IMR-90 (cell line): Measurements from ENCODE around the gene ADARB2. TPM values are rescaled to one million over a fixed set of nuclear protein-coding genes. Genes with fewer than 3 reads are reported as not detected.

Experiments
- ATAC-seq: fragments of 200-7000 bp; cut with Tn5 transposase; 2 replicates; pipeline ENCODE4 v1.9.1; 2020; ENCODE audit warnings: low read depth, mild to moderate bottlenecking, moderate library complexity
- BruUV-seq: library from RNA; stranded (reverse); fragments of 400-500 nt; replicated peaks from 2 replicates; lab custom pipeline; 2021; lab: Mats Ljungman, UMichigan
- CTCF ChIA-PET: fragments of 300-600 bp; formaldehyde crosslinking; extraction: SDS; loops from one replicate; lab custom pipeline; 2021; ENCODE audit warnings: antibody characterized with exemption; lab: Yijun Ruan, JAX
- POLR2A ChIA-PET: fragments of 300-600 bp; sonication (Branson Sonifier 250); formaldehyde crosslinking; loops from one replicate; lab custom pipeline; 2022; ENCODE audit warnings: antibody characterized with exemption; ENCODE audit not compliant: unreplicated experiment; lab: Charles Lee
- DNase-seq: peaks from one replicate; pipeline ENCODE4 v3.0.0; 2013
- H2AFZ ChIP-seq: replicated peaks from 2 replicates; pipeline ENCODE3; 2013; ENCODE audit warnings: low read length, mild to moderate bottlenecking; ENCODE audit not compliant: poor library complexity
- H2AK5ac ChIP-seq: 2 replicates; pipeline ENCODE4 v1.6.1; 2013; ENCODE audit warnings: low read depth, low read length, inconsistent platforms
- H2AK9ac ChIP-seq: replicated peaks from 2 replicates; pipeline ENCODE3; 2013; ENCODE audit warnings: mild to moderate bottlenecking, low read depth, low read length, moderate library complexity; ENCODE audit not compliant: poor library complexity
- H2BK120ac ChIP-seq: 2 replicates; pipeline ENCODE4 v1.6.1; 2013; ENCODE audit warnings: low read depth, low read length, inconsistent platforms
- H2BK15ac ChIP-seq: 3 replicates; pipeline ENCODE4 v1.6.1; 2013; ENCODE audit warnings: low read depth, low read length, inconsistent platforms
- H2BK20ac ChIP-seq: 2 replicates; pipeline ENCODE4 v1.6.1; 2013; ENCODE audit warnings: low read depth, mild to moderate bottlenecking, inconsistent platforms, low read length, moderate library complexity
- H2BK5ac ChIP-seq: 2 replicates; pipeline ENCODE4 v1.6.1; 2013; ENCODE audit warnings: mild to moderate bottlenecking, low read depth, low read length, inconsistent platforms; ENCODE audit not compliant: poor library complexity, severe bottlenecking
- H3K14ac ChIP-seq: replicated peaks from 2 replicates; pipeline ENCODE4 v1.6.1; 2013; ENCODE audit warnings: low read depth, low read length, inconsistent platforms
- H3K18ac ChIP-seq: 2 replicates; pipeline ENCODE4 v1.6.1; 2013; ENCODE audit warnings: low read depth, low read length, control low read depth
- H3K23ac ChIP-seq: 2 replicates; pipeline ENCODE4 v1.6.1; 2013; ENCODE audit warnings: low read depth, low read length, inconsistent platforms
- H3K27ac ChIP-seq: 2 replicates; pipeline ENCODE4 v1.5.1; 2013; ENCODE audit warnings: mild to moderate bottlenecking, control low read depth, low read length; ENCODE audit not compliant: insufficient read depth
- H3K27me3 ChIP-seq: 2 replicates; pipeline ENCODE4 v1.6.1; 2013; ENCODE audit warnings: low read length; ENCODE audit not compliant: control insufficient read depth, insufficient read depth
- H3K36me3 ChIP-seq: 2 replicates; pipeline ENCODE4 v1.6.1; 2013; ENCODE audit warnings: low read length, mixed read lengths; ENCODE audit not compliant: control insufficient read depth, insufficient read depth
- H3K4ac ChIP-seq: 2 replicates; pipeline ENCODE4 v1.6.1; 2013; ENCODE audit warnings: low read depth, low read length, inconsistent platforms
- H3K4me1 ChIP-seq: 2 replicates; pipeline ENCODE4 v1.6.1; 2013; ENCODE audit warnings: low read length, mixed read lengths; ENCODE audit not compliant: control insufficient read depth, insufficient read depth
- H3K4me2 ChIP-seq: 2 replicates; pipeline ENCODE4 v1.6.1; 2013; ENCODE audit warnings: low read depth, mild to moderate bottlenecking, control low read depth, low read length, moderate library complexity
- H3K4me3 ChIP-seq: 2 replicates; pipeline ENCODE4 v1.5.1; 2013; ENCODE audit warnings: low read depth, mild to moderate bottlenecking, control low read depth, low read length, moderate library complexity; ENCODE audit not compliant: insufficient read depth
- H3K56ac ChIP-seq: 2 replicates; pipeline ENCODE4 v1.6.1; 2013; ENCODE audit warnings: low read length, inconsistent platforms; ENCODE audit not compliant: insufficient read depth; ENCODE audit errors: extremely low read depth
- H3K79me1 ChIP-seq, 2 experiments: 2 replicates each; pipeline ENCODE4 v1.6.1; 2013; ENCODE audit warnings: low read length in 2 of 2, inconsistent platforms in 1 of 2, low read depth in 1 of 2
- H3K9ac ChIP-seq: 2 replicates; pipeline ENCODE4 v1.6.1; 2013; ENCODE audit warnings: low read depth, low read length, control low read depth
- H3K9me1 ChIP-seq: 2 replicates; pipeline ENCODE4 v1.6.1; 2013; ENCODE audit warnings: low read length, inconsistent platforms; ENCODE audit not compliant: insufficient read depth
- H3K9me3 ChIP-seq: 2 replicates; pipeline ENCODE4 v1.6.1; 2013; ENCODE audit warnings: low read length; ENCODE audit not compliant: control insufficient read depth, insufficient read depth
- H4K20me1 ChIP-seq: 2 replicates; pipeline ENCODE4 v1.6.1; 2013; ENCODE audit warnings: low read length, inconsistent platforms; ENCODE audit not compliant: insufficient read depth
- H4K5ac ChIP-seq: 2 replicates; pipeline ENCODE4 v1.6.1; 2013; ENCODE audit warnings: mild to moderate bottlenecking, low read depth, low read length, control low read depth
- H4K8ac ChIP-seq, 2 experiments: 2 replicates each; pipeline ENCODE4 v1.6.1; 2013; ENCODE audit warnings: low read depth in 2 of 2, low read length in 2 of 2, control low read depth in 1 of 2, inconsistent platforms in 1 of 2
- H4K91ac ChIP-seq: 2 replicates; pipeline ENCODE4 v1.6.1; 2013; ENCODE audit warnings: low read depth, low read length, inconsistent platforms; ENCODE audit not compliant: insufficient read depth
- MAFK ChIP-seq: IDR thresholded peaks from 2 replicates; pipeline ENCODE4 v1.6.1; 2012; ENCODE audit warnings: low read depth, low read length, improper control_type of control experiment
- MAZ ChIP-seq: IDR thresholded peaks from 2 replicates; pipeline ENCODE4 v1.6.1; 2012; ENCODE audit warnings: low read depth, mild to moderate bottlenecking, low read length, improper control_type of control experiment, moderate library complexity, borderline replicate concordance
- MXI1 ChIP-seq: IDR thresholded peaks from 2 replicates; pipeline ENCODE4 v1.6.1; 2012; ENCODE audit warnings: low read depth, mild to moderate bottlenecking, low read length, moderate library complexity, borderline replicate concordance
- POLR2A ChIP-seq: IDR thresholded peaks from 2 replicates; pipeline ENCODE4 v1.6.1; 2012; ENCODE audit warnings: mild to moderate bottlenecking, low read depth, low read length
- RCOR1 ChIP-seq: IDR thresholded peaks from 2 replicates; pipeline ENCODE4 v1.6.1; 2012; ENCODE audit warnings: mild to moderate bottlenecking, low read length, improper control_type of control experiment; ENCODE audit not compliant: insufficient replicate concordance
- RFX5 ChIP-seq: IDR thresholded peaks from 2 replicates; pipeline ENCODE4 v1.8.0; 2012; ENCODE audit warnings: low read depth, mild to moderate bottlenecking, low read length, moderate library complexity
- WGBS, 2 experiments: methylation state at CpG; one replicate each; pipeline versions ENCODE4 v1.1.5 to v1.1.7; 2013; ENCODE audit warnings: missing lambda C conversion rate in 2 of 2; ENCODE audit not compliant: insufficient read length in 1 of 2; ENCODE audit errors: extremely low coverage in 2 of 2; 5-methylcytosine and 5-hydroxymethylcytosine counted together
- dilution Hi-C: fragments of 300-500 bp; cut with HindIII; formaldehyde crosslinking; loops from one replicate; pipeline ENCODE4 v1.14.3; 2018; ENCODE audit warnings: low sequenced_read_pairs; ENCODE audit not compliant: unreplicated experiment
- in situ Hi-C: fragments of 300-500 bp; cut with MboI; formaldehyde crosslinking; loops from 3 replicates; pipeline ENCODE4 v1.14.3; 2019; ENCODE audit warnings: low sequenced_read_pairs, inconsistent platforms, mixed read lengths
- intact Hi-C: fragments of 100-400 bp; cut with micrococcal nuclease; formaldehyde crosslinking; loops from 2 replicates; pipeline ENCODE4 v1.10.0; 2022
- polyA plus RNA-seq, 3 experiments: library from polyadenylated mRNA; depleted of rRNA; stranded (reverse); fragments of >200 nt; gene quantifications; 2 replicates each; pipeline ENCODE4 v1.2.3, GENCODE V29; 2012; ENCODE audit warnings: low replicate concordance in 1 of 3
- total RNA-seq: library from RNA; depleted of rRNA; stranded (reverse); fragments of >200 nt; gene quantifications from 2 replicates; pipeline ENCODE4 v1.2.3, GENCODE V29; 2012
- TF ChIP-seq, protein P1 (sequence below): conservative IDR thresholded peaks from 2 replicates; pipeline ENCODE4 v1.5.1; 2012; ENCODE audit warnings: mild to moderate bottlenecking, low read depth, low read length, improper control_type of control experiment
- TF ChIP-seq, protein P2 (sequence below): fragments of 150-350 bp; IDR thresholded peaks from 2 replicates; pipeline ENCODE4 v1.6.1; 2016; ENCODE audit warnings: low read depth, mild to moderate bottlenecking, low read length, moderate library complexity, borderline replicate concordance
- TF ChIP-seq, protein P3 (sequence below): fragments of 150-350 bp; IDR thresholded peaks from 2 replicates; pipeline ENCODE4 v1.6.1; 2017; ENCODE audit warnings: mild to moderate bottlenecking, antibody characterized with exemption, low read length, low read depth

ADARB2 gene
- total and polyA plus RNA-seq, 2 of the 4 experiments (the other 2 are of a cell fraction): not detected

DNA sequence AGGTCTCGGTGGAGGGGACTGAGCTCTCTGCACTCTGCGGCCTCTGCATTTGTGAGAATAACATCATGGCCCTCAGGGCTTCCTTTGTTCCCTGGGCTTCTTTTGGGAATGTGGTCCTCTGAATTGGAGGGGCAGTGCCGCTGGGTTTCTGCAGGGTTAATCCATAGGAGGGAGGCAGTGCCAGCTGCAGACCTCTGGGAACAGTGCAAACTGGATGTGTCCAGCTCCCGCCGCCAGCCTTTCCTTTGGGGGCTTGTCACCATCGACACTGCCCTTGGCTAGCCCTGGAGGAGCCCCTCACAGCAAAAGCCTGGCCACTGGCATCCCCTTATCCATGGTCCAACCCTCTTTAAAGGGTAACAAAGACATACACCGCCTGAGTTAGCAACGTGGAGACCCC lies 507.2 kb downstream of the ADARB2 start:
- dilution Hi-C loops: no loop called here
- Histone ChIP-seq H3K27ac (no peak overlapping the region), H3K4me2 (no peak overlapping the region), H2BK15ac (no peak overlapping the region), H3K14ac (no peak overlapping the region), H3K9me3 (peaks cover 25% of the 10 kb centered on the region), H2AK9ac (no peak overlapping the region), H3K56ac (no peak overlapping the region), H4K91ac (no peak overlapping the region), H3K4ac (no peak overlapping the region), H2AK5ac (no peak overlapping the region), H3K18ac (no peak overlapping the region), H3K27me3 (no peaks in the 10 kb centered on the region), H4K5ac (no peak overlapping the region), H2BK20ac (no peak overlapping the region), H3K4me3 (no peak overlapping the region), H3K36me3 (no peaks in the 10 kb centered on the region), H3K9me1 (no peaks in the 10 kb centered on the region), H4K20me1 (no peaks in the 10 kb centered on the region), H3K9ac (no peak overlapping the region), H3K79me1 (no peaks in the 10 kb centered on the region), H3K4me1 (no peaks in the 10 kb centered on the region), H2BK120ac (no peak overlapping the region), H2AFZ (no peak overlapping the region), H2BK5ac (no peak overlapping the region), H4K8ac (no peak overlapping the region), H3K23ac (no peak overlapping the region)
- POLR2A ChIA-PET: no interaction called here
- 51% methylated on average over 5 of the region's 8 CpGs; no CpG with 5 or more reads in 1 of the 2 experiments for WGBS, 2 experiments
- TF ChIP-seq, protein P1, sequence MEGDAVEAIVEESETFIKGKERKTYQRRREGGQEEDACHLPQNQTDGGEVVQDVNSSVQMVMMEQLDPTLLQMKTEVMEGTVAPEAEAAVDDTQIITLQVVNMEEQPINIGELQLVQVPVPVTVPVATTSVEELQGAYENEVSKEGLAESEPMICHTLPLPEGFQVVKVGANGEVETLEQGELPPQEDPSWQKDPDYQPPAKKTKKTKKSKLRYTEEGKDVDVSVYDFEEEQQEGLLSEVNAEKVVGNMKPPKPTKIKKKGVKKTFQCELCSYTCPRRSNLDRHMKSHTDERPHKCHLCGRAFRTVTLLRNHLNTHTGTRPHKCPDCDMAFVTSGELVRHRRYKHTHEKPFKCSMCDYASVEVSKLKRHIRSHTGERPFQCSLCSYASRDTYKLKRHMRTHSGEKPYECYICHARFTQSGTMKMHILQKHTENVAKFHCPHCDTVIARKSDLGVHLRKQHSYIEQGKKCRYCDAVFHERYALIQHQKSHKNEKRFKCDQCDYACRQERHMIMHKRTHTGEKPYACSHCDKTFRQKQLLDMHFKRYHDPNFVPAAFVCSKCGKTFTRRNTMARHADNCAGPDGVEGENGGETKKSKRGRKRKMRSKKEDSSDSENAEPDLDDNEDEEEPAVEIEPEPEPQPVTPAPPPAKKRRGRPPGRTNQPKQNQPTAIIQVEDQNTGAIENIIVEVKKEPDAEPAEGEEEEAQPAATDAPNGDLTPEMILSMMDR: no peak
- no peak for TF ChIP-seq POLR2A
- no peak for TF ChIP-seq MAZ
- no peak for TF ChIP-seq RCOR1
- no peak for TF ChIP-seq MAFK
- TF ChIP-seq RFX5: no peak
- TF ChIP-seq, protein P2, sequence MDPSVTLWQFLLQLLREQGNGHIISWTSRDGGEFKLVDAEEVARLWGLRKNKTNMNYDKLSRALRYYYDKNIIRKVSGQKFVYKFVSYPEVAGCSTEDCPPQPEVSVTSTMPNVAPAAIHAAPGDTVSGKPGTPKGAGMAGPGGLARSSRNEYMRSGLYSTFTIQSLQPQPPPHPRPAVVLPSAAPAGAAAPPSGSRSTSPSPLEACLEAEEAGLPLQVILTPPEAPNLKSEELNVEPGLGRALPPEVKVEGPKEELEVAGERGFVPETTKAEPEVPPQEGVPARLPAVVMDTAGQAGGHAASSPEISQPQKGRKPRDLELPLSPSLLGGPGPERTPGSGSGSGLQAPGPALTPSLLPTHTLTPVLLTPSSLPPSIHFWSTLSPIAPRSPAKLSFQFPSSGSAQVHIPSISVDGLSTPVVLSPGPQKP: no peak
- TF ChIP-seq, protein P3, sequence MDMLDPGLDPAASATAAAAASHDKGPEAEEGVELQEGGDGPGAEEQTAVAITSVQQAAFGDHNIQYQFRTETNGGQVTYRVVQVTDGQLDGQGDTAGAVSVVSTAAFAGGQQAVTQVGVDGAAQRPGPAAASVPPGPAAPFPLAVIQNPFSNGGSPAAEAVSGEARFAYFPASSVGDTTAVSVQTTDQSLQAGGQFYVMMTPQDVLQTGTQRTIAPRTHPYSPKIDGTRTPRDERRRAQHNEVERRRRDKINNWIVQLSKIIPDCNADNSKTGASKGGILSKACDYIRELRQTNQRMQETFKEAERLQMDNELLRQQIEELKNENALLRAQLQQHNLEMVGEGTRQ: no peak
- no peak for TF ChIP-seq MXI1
- no TSS peak for BruUV-seq
- ATAC-seq: no peak
- in situ Hi-C loops: no loop called here
- CTCF ChIA-PET: no interaction called here
- DNase-seq: no peak
- intact Hi-C loops: no loop called here
